ENCODE results near the gene HAAO.

HAAO gene

GRCh38 chr2:42756966-42757513 lies 35.3 kb downstream of the HAAO start:
- TF ChIP-seq CTCF (IDR thresholded peaks at IDR 0.05; ENCODE audit: extremely low read depth, insufficient read depth, missing control alignments): no peak
- DNase-seq (ENCODE audit: low spot score): no peak

GRCh38 chr2:42756150-42756775 lies 36.1 kb downstream of the HAAO start:
- TF ChIP-seq CTCF (IDR thresholded peaks at IDR 0.05; ENCODE audit: extremely low read depth, insufficient read depth, missing control alignments): no peak
- in situ Hi-C loops (cut with MboI; ENCODE audit: low pct_unique_long_range_greater_than_20kb, low sequenced_read_pairs, unreplicated experiment): no loop called here
- DNase-seq (ENCODE audit: low spot score): no peak

More at GRCh38 chr2:42756966-42757513, 35.3 kb downstream of the HAAO start:
- in situ Hi-C loops (cut with MboI; ENCODE audit: low pct_unique_long_range_greater_than_20kb, low sequenced_read_pairs, unreplicated experiment): no loop called here

GRCh38 chr2:42755191-42755880 lies 37.0 kb downstream of the HAAO start:
- in situ Hi-C loops (cut with MboI; ENCODE audit: low pct_unique_long_range_greater_than_20kb, low sequenced_read_pairs, unreplicated experiment): no loop called here
- DNase-seq (ENCODE audit: low spot score): peak; percentile 30
- TF ChIP-seq CTCF (IDR thresholded peaks at IDR 0.05; ENCODE audit: extremely low read depth, insufficient read depth, missing control alignments): no peak

- no peak for DNase-seq (ENCODE audit: low spot score)
- no peak for TF ChIP-seq CTCF (IDR thresholded peaks at IDR 0.05; ENCODE audit: extremely low read depth, insufficient read depth, missing control alignments)
- in situ Hi-C loops (cut with MboI; ENCODE audit: low pct_unique_long_range_greater_than_20kb, low sequenced_read_pairs, unreplicated experiment): no loop called here
These were observed 37.6 kb downstream of the HAAO start for GRCh38 chr2:42754776-42755140.

GRCh38 chr2:42754021-42754775 lies 38.2 kb downstream of the HAAO start:
- in situ Hi-C loops (cut with MboI; ENCODE audit: low pct_unique_long_range_greater_than_20kb, low sequenced_read_pairs, unreplicated experiment): no loop called here
- TF ChIP-seq CTCF (IDR thresholded peaks at IDR 0.05; ENCODE audit: extremely low read depth, insufficient read depth, missing control alignments): no peak
- peak; percentile 53 for DNase-seq (ENCODE audit: low spot score)
